KBM-7 (cell line): ENCODE data around the gene NFATC3.
A peak's percentile ranks its signal among the peaks of the same experiment; 100 is the strongest.

Source experiments
- DNase-seq: peaks from one replicate; pipeline ENCODE4 v3.0.0-alpha.2; 2015
- in situ Hi-C: fragments of 300-500 bp; cut with MboI; formaldehyde crosslinking; loops from 2 replicates; pipeline ENCODE4 v1.14.3; 2020; ENCODE audit warnings: low sequenced_read_pairs, low pct_unique_long_range_greater_than_20kb, mixed read lengths

The NFATC3 gene

GRCh38 chr16:68085259-68086071 is at the start of gene NFATC3:
NFATC3 (plus strand) TSS chr16:68085370; CDS start chr16:68085682, 312 bp downstream.
- in situ Hi-C loops, result no loop called here
- DNase-seq, result peak; percentile 91

- in situ Hi-C loops, result no loop called here
- peak; percentile 38 for DNase-seq
Observed at GRCh38 chr16:68037841-68038597, 47.2 kb upstream of the NFATC3 start.

GRCh38 chr16:68040506-68041288 is 44.5 kb upstream of the NFATC3 start:
- peak; percentile 85 for DNase-seq
- in situ Hi-C loops, result no loop called here

- no peak for DNase-seq
- in situ Hi-C loops, result no loop called here
Observed at GRCh38 chr16:68041783-68042182, 43.4 kb upstream of the NFATC3 start.

- in situ Hi-C loops, result no loop called here
- no peak for DNase-seq
Observed at GRCh38 chr16:68046106-68046505, 39.1 kb upstream of the NFATC3 start.

- in situ Hi-C loops, result no loop called here
Observed at GRCh38 chr16:68047987-68048386, 37.2 kb upstream of the NFATC3 start.

GRCh38 chr16:68049449-68049848 is 35.7 kb upstream of the NFATC3 start:
- in situ Hi-C loops, result no loop called here
- no peak for DNase-seq

More at GRCh38 chr16:68047987-68048386, 37.2 kb upstream of the NFATC3 start:
- DNase-seq, result no peak

- in situ Hi-C loops, result no loop called here
- DNase-seq, result no peak
Observed at GRCh38 chr16:68055395-68055794, 29.8 kb upstream of the NFATC3 start.

GRCh38 chr16:68059804-68060203 is 25.4 kb upstream of the NFATC3 start:
- in situ Hi-C loops, result no loop called here
- DNase-seq, result no peak

- in situ Hi-C loops, result no loop called here
- DNase-seq, result no peak
Observed at GRCh38 chr16:68061396-68061795, 23.8 kb upstream of the NFATC3 start.

GRCh38 chr16:68062910-68063393 is 22.2 kb upstream of the NFATC3 start:
- in situ Hi-C loops, result no loop called here

GRCh38 chr16:68064791-68065365 is 20.3 kb upstream of the NFATC3 start:
- peak; percentile 71 for DNase-seq
- in situ Hi-C loops, result no loop called here

More at GRCh38 chr16:68062910-68063393, 22.2 kb upstream of the NFATC3 start:
- DNase-seq, result no peak

- DNase-seq, result no peak
- in situ Hi-C loops, result no loop called here
Observed at GRCh38 chr16:68065716-68066305, 19.4 kb upstream of the NFATC3 start.

- no peak for DNase-seq
- in situ Hi-C loops, result no loop called here
Observed at GRCh38 chr16:68066763-68067162, 18.4 kb upstream of the NFATC3 start.

GRCh38 chr16:68068926-68069325 is 16.2 kb upstream of the NFATC3 start:
- DNase-seq, result no peak
- in situ Hi-C loops, result no loop called here

GRCh38 chr16:68069511-68070248 is 15.5 kb upstream of the NFATC3 start:
- in situ Hi-C loops, result no loop called here

GRCh38 chr16:68070249-68070730 is 14.9 kb upstream of the NFATC3 start:
- DNase-seq, result no peak
- in situ Hi-C loops, result no loop called here

More at GRCh38 chr16:68069511-68070248, 15.5 kb upstream of the NFATC3 start:
- peak; percentile 38 for DNase-seq
